NCI-H446 treated with DMSO at 0.1 percent for 48 hours (cell line): Measurements from ENCODE around the gene NR2C2.
"Not testable (repeated sequence)": the region's sequence is repeated elsewhere in the genome, so short reads cannot be mapped to it uniquely, and the experiment has no call there.

Source experiments
- DNase-seq: peaks from one replicate; lab custom pipeline; 2025; lab: John Stamatoyannopoulos, UW

Gene NR2C2

DNA sequence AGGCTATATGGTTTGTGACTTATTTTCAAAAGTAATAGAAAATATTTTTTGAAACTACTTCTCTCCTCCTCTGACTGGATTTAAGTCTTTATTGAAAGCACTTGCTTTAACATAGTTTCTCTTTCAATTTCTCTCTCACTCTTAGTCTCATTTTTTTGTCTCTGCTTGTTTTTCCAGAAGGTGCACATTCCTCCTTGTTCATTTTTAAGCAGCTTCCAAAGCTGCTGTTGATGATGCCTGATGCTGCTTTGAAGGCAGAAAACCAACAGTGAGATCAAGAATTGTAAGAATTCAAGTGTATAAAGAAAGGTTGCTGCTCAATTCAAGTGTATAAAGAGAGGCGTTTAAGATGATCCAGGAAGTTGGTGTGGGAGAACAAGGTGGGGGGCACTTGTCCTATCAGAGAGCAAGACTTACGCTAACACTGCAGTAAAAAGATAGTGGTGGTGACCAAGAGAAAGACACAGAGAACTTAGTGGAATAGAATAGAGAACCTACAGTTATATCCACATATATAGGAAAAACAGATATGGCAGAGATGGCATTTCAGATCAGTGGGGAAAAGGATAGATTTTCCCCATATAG is 12.1 kb downstream of the NR2C2 start:
- no peak for DNase-seq

DNA sequence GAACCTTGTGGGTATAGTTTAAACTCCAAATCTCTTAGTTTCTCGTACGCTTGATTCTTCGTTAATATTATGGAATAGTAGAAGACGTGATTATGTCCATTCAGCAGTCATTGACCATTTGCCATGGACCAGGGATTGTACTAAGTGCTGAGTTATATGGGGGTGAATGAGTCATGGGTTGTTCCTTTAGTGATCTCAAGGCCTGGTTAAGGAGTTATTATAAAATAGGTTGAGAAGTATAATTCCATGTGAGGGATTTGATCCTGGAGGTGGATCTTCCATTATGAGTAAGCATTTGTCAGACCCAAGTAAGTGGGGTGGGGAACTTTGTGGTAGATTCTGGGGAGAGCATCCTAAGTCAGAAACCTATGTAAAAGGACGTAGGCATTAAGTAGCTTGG is 15.4 kb downstream of the NR2C2 start:
- no peak for DNase-seq

DNA sequence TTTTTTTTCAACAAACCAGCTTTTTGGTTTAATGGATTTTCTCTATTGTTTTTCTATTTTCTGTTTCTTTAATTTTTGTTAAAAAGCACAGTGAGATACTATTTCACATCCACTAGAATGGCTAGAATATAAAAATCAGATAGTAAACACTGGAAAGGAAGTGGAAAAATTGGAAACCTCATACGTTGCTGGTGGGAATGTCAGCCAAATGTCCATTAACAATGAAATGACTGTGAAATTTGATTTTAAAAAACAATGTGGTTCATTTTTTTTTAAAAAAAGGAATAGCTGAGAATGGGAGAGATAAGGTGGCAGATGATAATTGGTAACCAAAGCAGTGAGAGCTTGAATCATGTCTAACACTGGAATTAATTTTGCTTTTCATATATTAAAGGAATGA is 19.9 kb downstream of the NR2C2 start:
- DNase-seq: no peak

DNA sequence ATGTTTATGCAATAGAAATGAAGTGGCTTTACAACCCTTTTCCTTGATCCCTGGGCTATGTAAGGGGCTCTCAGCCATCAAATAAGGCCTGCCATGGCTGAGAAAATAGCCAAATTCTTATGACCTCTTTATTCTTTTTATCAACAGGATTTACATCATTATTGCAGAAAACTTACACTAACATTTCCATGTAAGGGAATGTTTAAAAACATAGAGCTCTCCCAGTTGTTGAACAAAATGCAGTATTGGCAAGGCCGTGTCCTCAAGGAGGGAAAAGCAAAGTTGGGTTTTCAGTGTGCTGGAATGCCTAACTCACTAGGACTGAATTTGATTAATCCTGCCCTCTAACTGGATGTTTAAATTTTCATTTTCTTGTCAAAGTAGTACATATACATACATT is 22.3 kb downstream of the NR2C2 start:
- DNase-seq: no peak

DNA sequence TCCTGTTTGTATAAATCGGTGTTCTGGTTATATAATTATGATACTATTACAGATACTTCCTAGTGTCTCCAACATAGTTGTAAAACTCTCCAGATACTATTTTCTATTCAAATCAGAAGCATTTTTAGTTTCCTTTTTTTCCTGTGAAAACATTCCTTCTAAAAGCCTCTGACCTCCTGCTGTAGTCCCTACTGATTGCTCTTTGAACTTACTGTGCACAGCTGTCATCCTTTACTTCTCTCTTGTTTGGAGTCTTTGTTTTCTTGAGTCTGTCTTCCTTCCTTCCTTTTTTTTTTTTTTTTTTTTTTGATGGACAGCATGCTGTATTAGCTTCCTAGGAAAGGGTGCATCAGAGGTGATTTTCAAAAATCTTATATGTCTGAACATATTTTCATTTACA is 28.9 kb downstream of the NR2C2 start:
- no peak for DNase-seq

DNA sequence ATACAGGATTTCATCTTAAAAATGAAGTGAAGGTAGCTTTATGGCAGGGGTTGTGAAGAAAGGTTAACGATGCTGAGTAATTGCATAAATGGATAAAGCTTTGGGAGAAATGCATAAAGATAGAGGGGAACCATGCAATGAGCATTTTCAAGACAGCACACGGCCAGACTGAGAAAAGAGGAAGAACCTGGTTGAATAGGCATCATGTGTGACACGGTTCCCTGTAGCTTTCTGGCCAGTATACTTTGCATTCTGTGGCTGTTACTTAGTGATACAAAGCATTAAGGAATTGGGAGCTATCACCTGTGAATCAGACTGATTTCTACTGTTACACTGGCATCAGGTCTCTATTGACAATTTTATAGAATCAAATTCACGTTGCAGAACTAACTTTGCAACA is 33.3 kb downstream of the NR2C2 start:
- DNase-seq: no peak

DNA sequence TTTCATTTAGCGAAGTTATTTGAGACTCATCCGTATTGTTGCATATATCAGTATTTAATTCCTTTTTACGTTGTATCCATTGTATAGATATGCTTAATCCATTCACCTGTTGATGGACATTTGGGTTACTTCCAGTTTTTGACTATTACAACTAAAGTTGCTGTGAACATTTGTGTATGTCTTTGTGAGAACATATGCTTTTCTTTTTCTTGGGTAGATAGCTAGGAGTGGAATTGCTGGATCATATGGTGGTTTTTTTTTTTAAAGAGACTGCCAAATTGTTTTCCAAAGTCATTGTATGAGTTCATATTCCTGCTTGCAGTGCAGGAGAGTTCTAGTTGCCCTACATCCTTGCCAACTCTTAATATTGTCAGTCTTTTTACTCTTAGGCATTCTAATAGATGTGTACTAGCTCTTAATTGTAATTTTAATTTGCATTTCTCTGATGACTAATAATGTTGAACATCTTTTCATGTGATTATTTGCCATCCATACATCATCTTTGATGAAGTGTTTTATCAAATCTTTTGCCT is 37.3 kb downstream of the NR2C2 start:
- no peak for DNase-seq

DNA sequence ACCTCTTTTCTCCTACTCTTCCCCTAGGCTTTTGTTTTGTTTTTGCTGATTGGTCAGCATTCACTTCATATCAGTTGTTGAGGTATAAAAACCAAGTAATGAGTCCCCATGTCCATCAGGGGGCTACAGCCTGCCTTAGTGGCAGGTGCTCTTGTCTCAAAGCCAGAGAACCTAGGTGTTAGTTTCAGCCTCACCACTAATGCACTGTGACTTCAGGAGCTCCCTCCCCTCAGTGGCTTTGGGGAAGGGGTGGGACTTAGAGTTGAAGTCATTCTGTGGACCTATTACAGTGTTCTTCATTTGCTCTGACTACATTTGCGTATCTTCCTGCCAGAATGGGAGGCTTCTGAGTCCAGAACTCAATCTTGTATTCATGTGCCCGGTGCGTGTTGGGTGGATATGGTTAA is 41.6 kb downstream of the NR2C2 start:
- no peak for DNase-seq

DNA sequence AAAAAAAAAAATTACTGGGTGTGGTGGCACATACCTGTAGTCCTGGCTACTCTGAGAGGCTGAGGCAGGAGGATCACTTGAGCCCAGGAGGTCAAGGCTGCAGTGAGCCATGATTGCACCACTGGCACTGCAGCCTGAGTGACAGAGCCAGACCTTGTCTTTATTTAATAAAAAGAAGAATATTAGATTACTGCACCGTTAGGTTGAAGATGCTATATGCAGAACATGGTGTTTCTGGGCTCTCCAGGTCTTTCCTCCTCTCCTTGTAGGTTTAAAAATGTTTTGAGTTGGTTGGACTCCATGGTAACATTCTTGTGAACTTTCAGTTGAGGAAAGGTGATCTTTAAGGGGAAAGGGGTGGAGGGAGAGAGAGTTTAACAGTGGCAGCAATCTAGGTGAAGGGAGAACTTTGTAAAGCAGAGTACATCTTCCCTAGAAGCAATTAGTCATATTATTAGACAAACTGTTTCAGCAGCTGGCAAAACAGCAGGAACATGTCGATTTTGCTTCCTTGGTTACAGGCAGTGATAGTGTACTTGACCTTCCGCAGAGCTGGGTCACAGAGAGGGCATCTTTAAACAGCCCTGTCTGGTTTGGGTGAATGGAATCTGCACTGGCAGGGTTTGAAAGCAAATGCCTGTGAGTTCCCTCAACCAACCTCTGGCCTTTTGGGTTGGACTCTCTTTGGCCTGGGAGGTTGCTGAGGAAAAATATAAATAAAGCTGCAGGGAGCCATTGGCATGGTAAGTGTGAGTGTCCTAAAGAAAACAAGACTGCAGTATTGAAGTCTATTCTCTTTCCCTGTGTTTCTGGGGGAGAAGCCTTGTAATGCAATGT is 42.8 kb downstream of the NR2C2 start:
- no peak for DNase-seq

DNA sequence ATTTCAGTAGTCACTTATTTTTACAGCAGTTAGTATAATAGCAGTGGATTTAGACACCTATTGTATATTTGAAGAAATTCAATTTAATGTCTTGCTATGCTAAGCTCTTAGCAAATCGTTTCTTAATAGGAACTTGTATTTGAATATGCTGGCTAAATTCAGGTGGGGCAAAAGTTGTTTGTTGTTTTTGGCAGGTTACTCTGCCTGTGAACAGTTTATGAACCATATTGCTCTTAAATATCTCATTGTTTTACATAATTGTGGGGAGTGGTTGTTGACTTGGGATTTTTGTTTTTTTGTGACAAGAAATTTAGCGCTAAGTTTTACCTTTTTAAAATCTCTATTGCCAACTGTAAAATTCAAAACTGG is 43.4 kb downstream of the NR2C2 start:
- no peak for DNase-seq

DNA sequence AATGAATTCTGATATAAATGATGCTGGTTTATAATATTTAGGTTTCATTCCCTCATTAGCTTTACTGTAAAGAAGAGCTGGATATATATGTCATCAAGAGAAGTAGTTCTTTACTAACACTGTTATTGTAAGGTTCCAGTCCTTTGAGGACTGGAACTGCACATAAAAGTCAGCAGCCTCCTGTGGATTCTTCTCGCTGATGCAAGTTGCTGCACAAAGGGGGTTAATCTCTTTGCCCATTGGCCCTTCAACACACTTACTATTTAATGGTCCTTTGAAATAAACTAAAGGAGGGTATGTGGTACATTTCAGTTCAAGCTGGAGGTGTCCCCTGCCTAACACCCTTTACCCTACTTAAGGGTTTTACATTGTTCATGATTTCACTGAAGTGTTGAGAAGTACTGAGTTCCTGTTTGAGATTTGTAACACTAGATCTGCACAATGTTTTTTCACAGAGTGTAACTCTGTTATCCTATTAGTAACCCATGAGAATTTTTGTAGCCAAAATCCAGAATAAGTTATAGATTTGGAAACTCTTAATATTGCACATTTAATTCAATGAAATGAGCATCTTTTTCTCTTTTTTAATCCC is 43.9 kb downstream of the NR2C2 start:
- no peak for DNase-seq

DNA sequence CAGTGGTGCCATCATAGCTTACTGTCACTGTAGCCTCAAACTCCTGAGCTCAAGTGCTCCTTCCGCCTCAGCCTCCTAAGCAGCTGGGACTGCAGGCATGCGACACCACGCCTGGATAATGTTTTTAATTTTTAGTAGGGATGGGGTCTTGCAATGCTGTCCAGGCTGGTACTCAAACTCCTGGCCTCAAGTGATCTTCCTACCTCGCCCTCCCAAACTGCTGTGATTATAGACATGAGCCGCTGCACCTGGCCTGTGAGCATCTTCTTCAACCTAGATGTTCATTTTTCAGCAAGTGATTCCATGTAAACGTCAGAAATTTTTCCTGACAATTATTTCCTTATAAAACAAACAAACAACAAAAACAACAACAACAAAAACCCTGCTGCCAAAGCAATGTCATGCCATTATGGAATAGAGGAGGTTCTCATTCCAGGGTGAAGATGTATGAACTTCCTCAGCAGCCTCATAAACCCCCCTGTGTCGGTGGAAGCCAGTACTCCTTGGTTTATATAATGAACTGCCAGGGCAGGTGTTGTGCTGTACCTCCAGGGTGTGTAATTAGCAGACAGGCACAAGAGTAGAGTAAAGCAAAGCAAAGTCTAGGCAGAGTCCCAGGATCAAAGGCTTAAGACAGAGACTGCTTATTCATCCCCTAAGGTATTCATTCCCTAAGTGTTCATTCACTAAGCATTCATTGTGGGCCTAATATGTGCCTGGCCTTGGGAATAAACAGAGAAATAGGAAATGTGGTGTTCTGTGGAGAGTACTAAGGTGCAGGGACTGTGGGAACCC is 44.6 kb downstream of the NR2C2 start:
- DNase-seq: no peak

DNA sequence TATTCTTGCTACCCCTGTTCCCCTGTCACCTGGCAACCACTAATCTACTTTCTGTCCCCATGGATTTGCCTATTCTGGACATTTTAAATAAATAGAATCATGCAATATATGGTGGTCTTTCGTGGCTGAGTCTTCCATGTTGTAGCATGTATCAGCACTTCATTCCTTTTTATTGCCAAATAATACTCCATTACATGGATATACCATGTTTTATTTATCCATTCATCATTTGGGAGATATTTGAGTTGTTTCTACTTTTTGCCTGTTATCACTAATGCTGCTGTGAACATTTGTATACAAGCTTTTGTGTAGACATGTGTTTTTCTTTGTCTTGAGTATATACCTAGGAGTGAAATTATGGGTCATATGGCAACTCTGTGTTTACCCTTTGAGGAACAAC is 50.6 kb downstream of the NR2C2 start:
- no peak for DNase-seq

DNA sequence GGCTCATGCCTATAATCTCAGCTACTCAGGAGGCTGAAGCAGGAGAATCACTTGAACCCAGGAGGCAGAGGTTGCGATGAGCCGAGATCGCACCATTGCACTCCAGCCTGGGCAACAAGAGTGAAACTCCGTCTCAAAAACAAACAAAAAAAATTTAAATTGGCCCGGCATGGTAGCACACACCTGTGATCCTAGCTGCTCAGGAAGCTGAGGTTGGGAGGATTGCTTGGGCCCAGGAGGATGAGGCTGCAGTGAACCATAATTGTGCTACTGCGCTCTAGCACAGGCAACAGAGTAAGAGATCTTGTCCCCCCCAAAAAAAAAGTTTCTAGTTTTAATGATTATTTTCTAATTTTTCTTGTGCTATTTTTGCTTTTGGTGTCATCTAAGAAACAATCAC is 51.8 kb downstream of the NR2C2 start:
- not testable (repeated sequence) for DNase-seq

DNA sequence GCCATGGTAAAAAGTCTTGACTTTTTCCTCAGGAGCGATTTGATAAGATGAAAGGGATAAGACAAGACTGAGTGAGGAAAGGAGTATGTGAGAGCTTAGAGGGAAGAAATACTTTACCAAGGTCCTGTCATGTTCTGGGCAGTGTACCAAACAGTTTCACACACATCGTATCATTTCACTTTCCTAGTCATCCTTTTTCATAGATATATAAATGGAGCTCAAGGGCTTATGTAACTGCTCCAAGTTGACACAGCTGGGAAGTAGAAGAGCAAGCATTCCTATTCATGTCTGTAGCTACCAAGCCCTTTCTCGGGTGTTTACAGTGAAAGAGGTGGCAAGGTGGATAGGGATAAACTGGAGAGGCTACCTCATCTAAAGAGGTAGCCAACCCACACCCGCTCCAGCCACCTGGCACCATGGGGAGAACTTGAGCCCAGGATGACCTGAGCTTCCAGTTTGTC is 60.3 kb downstream of the NR2C2 start:
- DNase-seq: no peak

DNA sequence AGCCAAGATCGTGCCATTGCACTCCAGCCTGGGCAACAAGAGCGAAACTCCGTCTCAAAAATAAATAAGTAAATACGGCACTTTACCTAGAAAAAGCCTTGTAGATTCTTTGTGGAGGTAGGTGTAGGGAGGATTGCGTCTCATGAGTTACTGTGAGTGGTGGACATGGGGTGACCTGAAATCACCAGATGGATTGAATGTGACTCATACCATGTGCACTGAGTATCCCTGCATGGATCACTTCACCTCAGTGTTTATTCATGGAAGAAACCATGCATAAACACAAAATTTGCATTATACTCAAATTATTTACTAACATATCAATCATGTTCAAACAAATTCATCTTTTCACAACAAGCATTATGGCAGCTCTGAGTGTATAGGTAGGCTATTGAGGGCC is 61.8 kb downstream of the NR2C2 start:
- DNase-seq: no peak

DNA sequence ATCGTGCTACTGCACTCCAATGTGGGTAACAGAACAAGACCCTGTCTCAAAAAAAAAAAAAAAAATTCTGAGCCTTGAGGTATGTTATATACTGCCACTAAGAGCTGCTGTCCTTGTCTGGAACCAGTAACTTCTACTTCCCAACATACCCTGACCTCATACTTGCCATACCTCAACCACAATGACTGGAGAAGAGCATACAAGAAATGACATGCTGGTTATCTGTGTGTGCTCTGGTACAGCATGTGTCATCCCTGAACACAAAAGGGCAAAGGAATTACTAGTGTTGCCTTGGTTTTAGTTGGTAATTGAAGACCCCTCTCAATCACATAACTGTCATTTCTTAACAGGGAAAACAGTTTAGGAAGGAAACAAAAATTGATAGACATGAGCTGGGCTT is 63.3 kb downstream of the NR2C2 start:
- DNase-seq: no peak

DNA sequence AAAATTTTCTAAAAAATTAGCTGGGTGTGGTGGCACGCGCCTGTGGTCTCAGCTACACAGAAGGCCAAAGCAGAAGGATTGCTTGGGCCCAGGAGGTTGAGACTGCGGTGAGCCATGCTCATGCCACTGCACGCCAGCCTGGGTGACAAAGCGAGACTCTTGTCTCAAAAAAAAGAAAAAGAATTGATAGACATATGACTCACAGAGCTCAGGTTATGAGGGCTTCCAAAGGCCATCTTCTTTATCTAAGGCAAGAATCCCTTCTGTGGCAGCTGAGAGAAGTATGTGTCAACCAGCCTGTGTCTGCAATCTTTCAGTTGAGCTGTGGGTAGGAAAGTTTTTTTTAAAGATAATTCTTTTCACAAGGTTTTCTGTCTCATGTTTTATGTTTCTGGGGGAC is 63.8 kb downstream of the NR2C2 start:
- no peak for DNase-seq

DNA sequence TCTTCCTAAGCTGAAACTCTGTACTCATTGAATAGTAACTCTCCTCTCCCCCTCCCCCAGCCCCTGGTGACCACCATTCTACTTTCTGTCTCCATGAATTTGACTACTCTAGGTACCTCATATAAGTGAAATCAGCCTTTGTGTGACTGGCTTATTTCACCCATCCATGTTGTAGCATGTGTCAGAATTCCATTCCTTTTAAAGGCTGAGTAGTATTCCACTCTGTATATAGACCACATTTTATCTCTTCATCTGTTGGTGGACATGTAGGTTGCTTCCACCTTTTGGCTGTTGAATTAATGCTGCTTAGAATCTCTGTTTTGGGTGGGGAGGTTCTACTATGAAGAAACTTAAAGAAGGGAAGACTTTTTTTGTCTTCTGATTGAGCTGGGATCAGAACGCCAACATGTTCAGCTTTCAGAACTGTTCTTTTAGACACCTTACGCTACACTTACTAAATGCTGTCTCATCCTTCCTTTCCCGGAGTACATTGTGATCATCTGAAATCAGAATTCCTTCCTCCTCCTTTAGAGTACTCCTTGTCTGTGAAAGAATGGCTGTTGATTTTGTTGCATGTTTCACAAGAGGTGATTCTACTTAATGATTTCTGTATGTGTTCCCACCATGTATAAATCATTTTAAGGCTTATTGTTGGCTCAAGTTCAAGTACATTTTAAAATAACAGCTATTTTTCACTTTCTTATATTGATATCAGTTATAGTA is 67.4 kb downstream of the NR2C2 start:
- DNase-seq: no peak

DNA sequence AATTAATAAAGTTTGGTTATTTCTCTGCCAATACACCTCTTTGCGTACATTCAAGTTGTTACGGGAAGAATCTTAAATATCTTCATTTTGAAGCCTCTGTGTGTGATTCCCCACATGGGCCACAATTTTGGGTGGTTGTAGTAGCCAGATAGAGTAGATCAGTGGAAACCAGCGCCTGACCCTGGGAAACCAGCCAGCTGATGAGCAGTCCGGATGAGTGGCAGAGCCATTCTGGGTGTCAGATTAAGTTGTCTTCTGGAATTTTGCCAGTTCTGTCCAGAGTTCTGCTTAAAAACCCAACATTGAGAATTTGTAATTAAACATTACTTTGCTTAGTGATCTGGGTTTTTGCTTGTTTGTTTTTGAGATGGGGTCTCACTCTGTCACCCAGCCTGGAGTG is 68.1 kb downstream of the NR2C2 start:
- DNase-seq: no peak

DNA sequence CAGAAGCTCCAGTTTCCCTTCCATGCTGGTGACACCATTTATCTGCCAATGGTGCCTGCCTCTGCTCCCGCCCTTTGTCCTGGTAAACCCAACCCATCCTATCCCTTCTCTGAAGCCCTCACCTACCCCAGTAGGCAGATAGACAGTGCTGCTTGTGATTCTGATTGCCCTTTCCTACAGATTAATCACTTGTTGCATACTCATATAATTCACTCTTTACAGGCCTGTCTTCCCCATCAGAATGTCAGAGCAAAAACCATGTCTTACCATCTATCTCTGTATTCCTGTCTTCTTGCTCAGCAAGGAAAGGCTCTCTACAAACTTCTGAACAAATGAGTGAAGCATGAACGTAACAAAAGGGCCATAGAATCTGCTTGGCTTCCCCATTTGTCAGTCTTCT is 69.8 kb downstream of the NR2C2 start:
- DNase-seq: no peak

DNA sequence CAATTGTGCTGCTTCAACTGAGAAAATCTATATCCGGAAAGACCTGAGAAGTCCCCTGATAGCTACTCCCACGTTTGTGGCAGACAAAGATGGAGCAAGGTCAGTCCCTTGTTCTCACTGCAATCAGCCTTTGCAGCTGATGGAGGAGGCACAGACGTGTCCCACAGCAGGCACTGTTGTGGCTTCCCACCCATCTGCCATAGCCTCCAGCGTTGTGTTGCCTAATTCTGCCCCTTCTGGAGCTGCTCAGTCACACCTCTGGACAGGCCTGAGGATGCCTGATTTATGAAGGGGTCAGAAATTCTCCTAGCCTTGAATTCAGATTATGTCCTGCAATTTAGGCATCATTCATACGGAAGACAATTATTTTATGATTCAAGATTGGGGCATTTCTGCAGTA is 75.9 kb downstream of the NR2C2 start:
- no peak for DNase-seq
